D721Med (cell line): Measurements from ENCODE around the gene RSF1.

Source experiments
- DNase-seq: peaks from one replicate; pipeline ENCODE4 v3.0.0; 2011; ENCODE audit warnings: low spot score; ENCODE audit not compliant: insufficient read length
- FAIRE-seq: peaks from 2 replicates; lab custom pipeline; 2011; peaks lifted over from hg19 to GRCh38; lab: Jason Lieb, UNC
- CTCF ChIP-seq: IDR thresholded peaks from 2 replicates; pipeline ENCODE4 v1.5.1; 2012; ENCODE audit warnings: mild to moderate bottlenecking, control low read depth; ENCODE audit not compliant: insufficient read depth; ENCODE audit errors: missing control alignments

RSF1 gene

GRCh38 chr11:77661670-77662069 is 158.9 kb downstream of the RSF1 start:
- FAIRE-seq (no peak), DNase-seq (no peak)

GRCh38 chr11:77660947-77661346 is 159.6 kb downstream of the RSF1 start:
- DNase-seq (no peak), FAIRE-seq (no peak)
- TF ChIP-seq CTCF: no peak

More at GRCh38 chr11:77661670-77662069, 158.9 kb downstream of the RSF1 start:
- TF ChIP-seq CTCF: no peak

GRCh38 chr11:77658213-77659013 is 162.1 kb downstream of the RSF1 start:
- TF ChIP-seq CTCF: no peak
- FAIRE-seq (no peak), DNase-seq (no peak)

DNA sequence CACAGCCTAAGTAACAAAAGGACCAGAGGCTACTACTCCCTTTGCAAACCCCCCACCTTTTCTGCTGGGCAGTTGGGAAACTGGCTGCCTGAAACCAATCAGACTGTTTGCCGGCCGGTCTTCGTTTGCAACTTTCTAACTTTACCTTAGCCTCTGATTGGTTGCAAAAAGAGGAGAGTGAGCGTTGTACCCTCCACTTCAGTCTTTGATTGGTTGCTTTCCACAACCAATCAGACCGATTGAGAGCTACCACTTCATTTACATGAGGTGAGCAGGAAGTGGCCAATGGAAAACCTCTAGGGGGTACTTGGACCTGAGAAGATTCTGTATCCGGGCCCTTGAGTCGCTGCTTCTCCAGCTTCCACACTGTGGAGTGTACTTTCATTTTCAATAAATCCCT is 164.2 kb downstream of the RSF1 start:
- FAIRE-seq: no peak
- DNase-seq: no peak
- TF ChIP-seq CTCF: no peak

DNA sequence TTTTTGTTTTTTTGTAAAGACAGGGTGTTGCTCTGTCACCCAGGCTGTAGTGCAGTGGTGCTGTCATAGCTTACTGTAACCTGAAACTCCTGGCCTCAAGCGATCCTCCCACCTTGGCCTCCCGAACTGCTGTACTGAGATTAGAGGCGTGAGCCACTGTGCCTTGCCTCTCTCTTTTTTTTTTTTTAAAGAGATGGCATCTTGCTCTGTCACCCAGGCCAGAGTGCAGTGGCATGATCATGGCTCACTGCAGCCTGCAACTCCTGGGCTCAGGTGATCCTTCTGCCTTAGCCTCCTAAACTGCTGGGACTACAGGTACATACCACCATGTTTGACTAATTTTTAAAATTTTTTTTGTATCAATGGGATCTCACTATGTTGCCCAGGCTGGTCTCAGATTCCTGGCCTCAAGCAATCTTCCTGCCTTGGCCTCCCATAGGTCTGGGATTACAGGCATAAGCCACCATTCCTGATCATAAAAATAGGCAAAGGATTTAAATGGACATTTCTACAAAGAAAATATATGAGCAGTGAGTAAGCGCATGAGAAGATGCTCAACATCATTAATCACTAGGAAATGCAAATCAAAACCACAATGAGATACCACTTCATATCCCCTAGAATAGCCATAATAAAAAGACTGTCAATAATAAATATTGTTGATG is 165.6 kb downstream of the RSF1 start:
- FAIRE-seq: no peak
- DNase-seq: no peak
- no peak for TF ChIP-seq CTCF

DNA sequence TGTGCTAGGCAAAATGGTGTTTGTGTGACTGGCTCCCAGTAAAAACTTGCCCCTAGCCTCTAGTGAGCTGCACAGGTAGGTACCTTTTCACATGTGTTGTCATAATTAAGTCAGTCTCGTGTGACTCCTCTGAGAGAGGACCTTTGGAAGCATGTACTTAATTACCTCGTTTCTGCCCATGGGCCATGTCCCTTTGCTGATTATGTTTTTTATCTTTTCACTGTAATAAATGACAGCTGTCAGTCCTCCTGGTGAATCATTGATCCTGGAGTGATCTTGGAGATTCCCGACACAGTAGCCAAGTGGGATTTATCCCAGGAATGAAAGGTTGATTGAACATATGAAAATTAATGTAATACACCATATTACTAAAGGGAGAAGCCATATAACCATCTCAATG is 170.4 kb downstream of the RSF1 start:
- FAIRE-seq (no peak), DNase-seq (no peak)
- TF ChIP-seq CTCF: no peak
